Measurements from ENCODE around the gene HES7. TPM values are rescaled to one million over a fixed set of nuclear protein-coding genes. Genes with fewer than 3 reads are reported as not detected.

HES7 gene
- polyA plus RNA-seq, 1 of the 3 experiments (the other 2 are of a cell fraction), result 1.2 TPM

GRCh38 chr17:8147805-8148404 lies 24.0 kb upstream of the HES7 start (continued):
- TF ChIP-seq, protein P1, sequence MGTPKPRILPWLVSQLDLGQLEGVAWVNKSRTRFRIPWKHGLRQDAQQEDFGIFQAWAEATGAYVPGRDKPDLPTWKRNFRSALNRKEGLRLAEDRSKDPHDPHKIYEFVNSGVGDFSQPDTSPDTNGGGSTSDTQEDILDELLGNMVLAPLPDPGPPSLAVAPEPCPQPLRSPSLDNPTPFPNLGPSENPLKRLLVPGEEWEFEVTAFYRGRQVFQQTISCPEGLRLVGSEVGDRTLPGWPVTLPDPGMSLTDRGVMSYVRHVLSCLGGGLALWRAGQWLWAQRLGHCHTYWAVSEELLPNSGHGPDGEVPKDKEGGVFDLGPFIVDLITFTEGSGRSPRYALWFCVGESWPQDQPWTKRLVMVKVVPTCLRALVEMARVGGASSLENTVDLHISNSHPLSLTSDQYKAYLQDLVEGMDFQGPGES (IDR thresholded peaks at IDR 0.05; ENCODE audit: low read depth, low read length), result no peak
- TF ChIP-seq NFIC (IDR thresholded peaks at IDR 0.05; ENCODE audit: borderline replicate concordance) (no peak), RFX5 (IDR thresholded peaks at IDR 0.05; ENCODE audit: low read length) (no peak), RXRA (IDR thresholded peaks at IDR 0.05; ENCODE audit: borderline replicate concordance, low read depth) (no peak), MXI1 (IDR thresholded peaks at IDR 0.05; ENCODE audit: low read depth, low read length) (no peak)

DNA sequence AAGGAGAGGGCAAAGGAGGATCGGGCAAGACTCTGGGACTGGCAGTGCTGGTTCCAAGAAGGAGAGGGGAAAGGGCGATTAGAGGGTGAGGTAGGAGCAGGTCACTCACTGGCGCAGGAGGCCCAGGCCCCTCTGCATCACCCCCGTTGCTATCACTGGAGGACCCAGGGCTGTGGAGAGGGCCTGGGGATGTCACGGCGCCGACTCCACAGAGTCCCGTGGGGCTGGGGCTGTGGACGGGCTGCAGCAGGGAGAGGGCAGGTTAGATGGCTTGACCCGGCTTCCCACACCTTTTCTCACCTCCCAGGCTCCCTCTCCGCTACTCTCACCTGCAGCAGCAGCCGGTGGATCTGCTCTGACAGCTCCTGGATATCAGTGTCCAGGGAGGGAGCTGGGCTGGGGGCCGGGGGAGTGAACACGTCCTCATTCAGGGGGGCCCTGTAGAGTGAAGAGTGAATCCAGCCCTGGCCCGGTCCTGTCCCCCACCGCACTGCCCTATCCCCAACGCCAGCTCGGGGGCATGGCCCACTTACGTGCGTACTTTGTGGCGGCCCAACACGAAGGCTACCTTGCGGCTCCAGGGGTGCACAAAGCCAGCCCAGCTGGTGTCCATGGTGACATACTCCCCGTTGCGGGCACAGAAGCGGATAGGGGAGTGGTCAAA lies 23.4 kb upstream of the HES7 start:
- 97% methylated on average over 19 of the region's 26 CpGs for WGBS (ENCODE audit: low lambda C conversion rate)
- no peaks in the 10 kb centered on the region for H3K9me3 ChIP-seq
- TF ChIP-seq NFIC (IDR thresholded peaks at IDR 0.05; ENCODE audit: borderline replicate concordance), result no peak
- no peak for TF ChIP-seq MAX (IDR thresholded peaks at IDR 0.05; ENCODE audit: low read depth)
- TF ChIP-seq, protein P2, sequence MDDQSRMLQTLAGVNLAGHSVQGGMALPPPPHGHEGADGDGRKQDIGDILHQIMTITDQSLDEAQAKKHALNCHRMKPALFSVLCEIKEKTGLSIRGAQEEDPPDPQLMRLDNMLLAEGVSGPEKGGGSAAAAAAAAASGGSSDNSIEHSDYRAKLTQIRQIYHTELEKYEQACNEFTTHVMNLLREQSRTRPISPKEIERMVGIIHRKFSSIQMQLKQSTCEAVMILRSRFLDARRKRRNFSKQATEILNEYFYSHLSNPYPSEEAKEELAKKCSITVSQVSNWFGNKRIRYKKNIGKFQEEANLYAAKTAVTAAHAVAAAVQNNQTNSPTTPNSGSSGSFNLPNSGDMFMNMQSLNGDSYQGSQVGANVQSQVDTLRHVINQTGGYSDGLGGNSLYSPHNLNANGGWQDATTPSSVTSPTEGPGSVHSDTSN (IDR thresholded peaks at IDR 0.05), result no peak
- no peak for TF ChIP-seq GATA2 (CRISPR knock-in tag; IDR thresholded peaks at IDR 0.05)
- TF ChIP-seq, protein P3, sequence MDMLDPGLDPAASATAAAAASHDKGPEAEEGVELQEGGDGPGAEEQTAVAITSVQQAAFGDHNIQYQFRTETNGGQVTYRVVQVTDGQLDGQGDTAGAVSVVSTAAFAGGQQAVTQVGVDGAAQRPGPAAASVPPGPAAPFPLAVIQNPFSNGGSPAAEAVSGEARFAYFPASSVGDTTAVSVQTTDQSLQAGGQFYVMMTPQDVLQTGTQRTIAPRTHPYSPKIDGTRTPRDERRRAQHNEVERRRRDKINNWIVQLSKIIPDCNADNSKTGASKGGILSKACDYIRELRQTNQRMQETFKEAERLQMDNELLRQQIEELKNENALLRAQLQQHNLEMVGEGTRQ (IDR thresholded peaks at IDR 0.05; ENCODE audit: borderline replicate concordance, low read depth, low read length), result no peak
- no peak for TF ChIP-seq NRF1 (IDR thresholded peaks at IDR 0.05; ENCODE audit: low read depth, low read length)
- TF ChIP-seq FOSL2 (IDR thresholded peaks at IDR 0.05; ENCODE audit: borderline replicate concordance, low read depth), result no peak
- TF ChIP-seq YY1 (IDR thresholded peaks at IDR 0.05; ENCODE audit: low read depth), result no peak
- no peak for TF ChIP-seq CHD2 (IDR thresholded peaks at IDR 0.05; ENCODE audit: low read length, partially characterized antibody)
- TF ChIP-seq RCOR1 (IDR thresholded peaks at IDR 0.05; ENCODE audit: low read length), result no peak
- TF ChIP-seq USF1 (IDR thresholded peaks at IDR 0.05; ENCODE audit: borderline replicate concordance, low read depth), result no peak
- TF ChIP-seq POLR2AphosphoS5 (IDR thresholded peaks at IDR 0.05; ENCODE audit: low read depth, low read length), result no peak
- no peak for TF ChIP-seq MEF2A (IDR thresholded peaks at IDR 0.05; ENCODE audit: borderline replicate concordance, low read depth)
- no peak for TF ChIP-seq RFX5 (IDR thresholded peaks at IDR 0.05; ENCODE audit: low read length)
- no peak for TF ChIP-seq TAF1 (IDR thresholded peaks at IDR 0.05; ENCODE audit: borderline replicate concordance, low read depth, low read length)
- TF ChIP-seq ELF1 (IDR thresholded peaks at IDR 0.05), result no peak
- TF ChIP-seq, protein P4, sequence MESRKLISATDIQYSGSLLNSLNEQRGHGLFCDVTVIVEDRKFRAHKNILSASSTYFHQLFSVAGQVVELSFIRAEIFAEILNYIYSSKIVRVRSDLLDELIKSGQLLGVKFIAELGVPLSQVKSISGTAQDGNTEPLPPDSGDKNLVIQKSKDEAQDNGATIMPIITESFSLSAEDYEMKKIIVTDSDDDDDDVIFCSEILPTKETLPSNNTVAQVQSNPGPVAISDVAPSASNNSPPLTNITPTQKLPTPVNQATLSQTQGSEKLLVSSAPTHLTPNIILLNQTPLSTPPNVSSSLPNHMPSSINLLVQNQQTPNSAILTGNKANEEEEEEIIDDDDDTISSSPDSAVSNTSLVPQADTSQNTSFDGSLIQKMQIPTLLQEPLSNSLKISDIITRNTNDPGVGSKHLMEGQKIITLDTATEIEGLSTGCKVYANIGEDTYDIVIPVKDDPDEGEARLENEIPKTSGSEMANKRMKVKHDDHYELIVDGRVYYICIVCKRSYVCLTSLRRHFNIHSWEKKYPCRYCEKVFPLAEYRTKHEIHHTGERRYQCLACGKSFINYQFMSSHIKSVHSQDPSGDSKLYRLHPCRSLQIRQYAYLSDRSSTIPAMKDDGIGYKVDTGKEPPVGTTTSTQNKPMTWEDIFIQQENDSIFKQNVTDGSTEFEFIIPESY (IDR thresholded peaks at IDR 0.05; ENCODE audit: borderline replicate concordance, low read depth), result no peak
- no peak for TF ChIP-seq EP300 (IDR thresholded peaks at IDR 0.05; ENCODE audit: borderline replicate concordance in 1 of 2, low read depth in 1 of 2, low read length in 1 of 2)
- no peak overlapping the region for H3K4me3 ChIP-seq (ENCODE audit: low read depth in 2 of 2, low read length in 1 of 2)
- peaks cover 17 to 59% of the 10 kb centered on the region in 2 experiments for H3K36me3 ChIP-seq (replicated peaks in 1 of 2; ENCODE audit: control insufficient read depth in 1 of 2, insufficient read depth in 2 of 2, low read length in 1 of 2)
- DNase-seq, result no peak
- H3K27ac ChIP-seq (ENCODE audit: low read depth in 2 of 2, low read length in 1 of 2), result no peak overlapping the region
- CTCF ChIA-PET, result interaction anchor here (1.9 kb wide), 1 partner anchor 9 kb away, joined by 12 read pairs; no protein-coding TSS in a partner anchor
- H3K9me2 ChIP-seq, result no peaks in the 10 kb centered on the region
- POLR2A ChIA-PET, result no interaction called here
- peaks cover 16% of the 10 kb centered on the region; the same call in 1 of the 2 replicates for H3K79me2 ChIP-seq (ENCODE audit: insufficient read depth)
- no peak overlapping the region for H3K9ac ChIP-seq
- H3F3A ChIP-seq (replicated peaks; ENCODE audit: insufficient read depth), result peaks cover 5% of the 10 kb centered on the region
- H3K4me2 ChIP-seq, result no peak overlapping the region
- no peak overlapping the region for H2AFZ ChIP-seq (ENCODE audit: low read depth)
- H4K20me1 ChIP-seq (ENCODE audit: insufficient read depth), result peaks cover 9% of the 10 kb centered on the region; the same call in 1 of the 2 replicates
- H3K27me3 ChIP-seq (ENCODE audit: insufficient read depth), result no peaks in the 10 kb centered on the region
- H3K4me1 ChIP-seq (ENCODE audit: control insufficient read depth in 1 of 2, insufficient read depth in 2 of 2, low read depth in 1 of 2, low read length in 1 of 2), result peaks cover 7% of the 10 kb centered on the region in 2 experiments; a peak in 2 of 4 replicates

Data from SK-N-SH (cell line).